DMS153 treated with DMSO at 0.1 percent for 48 hours (cell line): Measurements from ENCODE around the gene ERC1.

ENCODE experiments used
- DNase-seq: peaks from one replicate; lab custom pipeline; 2025; ENCODE audit not compliant: unreplicated experiment; lab: John Stamatoyannopoulos, UW

ERC1 gene

GRCh38 chr12:1529862-1530591 is 539.0 kb downstream of the ERC1 start:
- DNase-seq, result no peak

GRCh38 chr12:1530592-1531152 is 539.6 kb downstream of the ERC1 start:
- DNase-seq, result no peak

- no peak for DNase-seq
Observed at GRCh38 chr12:1531153-1531653, 540.2 kb downstream of the ERC1 start.

GRCh38 chr12:1531654-1532374 is 540.8 kb downstream of the ERC1 start:
- no peak for DNase-seq

GRCh38 chr12:1532375-1533165 is 541.5 kb downstream of the ERC1 start:
- no peak for DNase-seq

GRCh38 chr12:1533205-1533601 is 542.2 kb downstream of the ERC1 start:
- DNase-seq, result no peak

- DNase-seq, result no peak
Observed at GRCh38 chr12:1533602-1534304, 542.7 kb downstream of the ERC1 start.

GRCh38 chr12:1534748-1535147 is 543.7 kb downstream of the ERC1 start:
- no peak for DNase-seq

GRCh38 chr12:1536817-1537216 is 545.8 kb downstream of the ERC1 start:
- no peak for DNase-seq

GRCh38 chr12:1539135-1539534 is 548.1 kb downstream of the ERC1 start:
- DNase-seq, result no peak

- no peak for DNase-seq
Observed at GRCh38 chr12:1540690-1541089, 549.7 kb downstream of the ERC1 start.

- DNase-seq, result no peak
Observed at GRCh38 chr12:1542599-1542998, 551.6 kb downstream of the ERC1 start.

GRCh38 chr12:1544996-1545700 is 554.1 kb downstream of the ERC1 start:
- DNase-seq, result no peak
